GM18873 (cell line): ENCODE measurements around the gene HIVEP3.

Experiments
- ATAC-seq: cut with Tn5 transposase; IDR thresholded peaks from one replicate; pipeline ENCODE4 v1.9.1; 2021; ENCODE audit warnings: mild to moderate bottlenecking, moderate library complexity, moderate number of reproducible peaks; ENCODE audit not compliant: unreplicated experiment, low FRiP score

Gene HIVEP3

GRCh38 chr1:41471658-41472057 lies 447.1 kb downstream of the HIVEP3 start:
- ATAC-seq: no peak

GRCh38 chr1:41469706-41470105 lies 449.0 kb downstream of the HIVEP3 start:
- no peak for ATAC-seq

GRCh38 chr1:41468122-41468762 lies 450.5 kb downstream of the HIVEP3 start:
- ATAC-seq: no peak

GRCh38 chr1:41467673-41468072 lies 451.0 kb downstream of the HIVEP3 start:
- no peak for ATAC-seq

- no peak for ATAC-seq
Observed at GRCh38 chr1:41466146-41466545, 452.6 kb downstream of the HIVEP3 start.

GRCh38 chr1:41465741-41466140 lies 453.0 kb downstream of the HIVEP3 start:
- ATAC-seq: no peak

GRCh38 chr1:41464885-41465284 lies 453.8 kb downstream of the HIVEP3 start:
- ATAC-seq: no peak

GRCh38 chr1:41463516-41463915 lies 455.2 kb downstream of the HIVEP3 start:
- no peak for ATAC-seq

GRCh38 chr1:41462680-41463004 lies 456.1 kb downstream of the HIVEP3 start:
- no peak for ATAC-seq

- ATAC-seq: no peak
Observed at GRCh38 chr1:41461790-41462679, 456.7 kb downstream of the HIVEP3 start.

- no peak for ATAC-seq
Observed at GRCh38 chr1:41456847-41457540, 461.7 kb downstream of the HIVEP3 start.
